ENCODE results near the gene NRN1L. TPM values are rescaled to one million over a fixed set of nuclear protein-coding genes. Genes with fewer than 3 reads are reported as not detected.

Gene NRN1L
- total and polyA plus RNA-seq, 2 donors (not counting 1 experiment from before 2014, with no cell fraction given) = 0.10 to 0.17 TPM

DNA sequence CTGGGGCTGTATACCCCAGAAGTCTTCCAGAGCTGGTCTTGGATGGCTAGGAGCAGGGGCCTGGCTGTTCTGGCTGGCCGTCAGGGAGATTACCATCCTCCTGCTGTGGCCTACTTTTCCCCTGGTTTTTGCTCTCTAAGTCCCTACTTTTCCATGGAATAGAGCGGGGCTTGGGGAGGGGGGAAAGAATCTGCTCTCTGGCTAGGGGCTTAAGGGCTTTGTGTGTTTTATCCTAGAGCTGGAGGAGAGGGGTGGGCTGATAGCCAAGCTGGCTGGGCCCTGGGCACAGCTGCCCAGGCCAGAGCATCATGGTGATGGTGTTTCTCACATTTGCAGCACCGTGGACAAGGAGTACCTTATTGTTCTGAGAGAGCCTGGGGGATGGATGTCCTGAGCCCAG is 3.6 kb downstream of the NRN1L start:
- no peak for TF ChIP-seq EZH2 (IDR thresholded peaks at IDR 0.05; ENCODE audit: low read length, missing control alignments)
- TF ChIP-seq, protein P1, sequence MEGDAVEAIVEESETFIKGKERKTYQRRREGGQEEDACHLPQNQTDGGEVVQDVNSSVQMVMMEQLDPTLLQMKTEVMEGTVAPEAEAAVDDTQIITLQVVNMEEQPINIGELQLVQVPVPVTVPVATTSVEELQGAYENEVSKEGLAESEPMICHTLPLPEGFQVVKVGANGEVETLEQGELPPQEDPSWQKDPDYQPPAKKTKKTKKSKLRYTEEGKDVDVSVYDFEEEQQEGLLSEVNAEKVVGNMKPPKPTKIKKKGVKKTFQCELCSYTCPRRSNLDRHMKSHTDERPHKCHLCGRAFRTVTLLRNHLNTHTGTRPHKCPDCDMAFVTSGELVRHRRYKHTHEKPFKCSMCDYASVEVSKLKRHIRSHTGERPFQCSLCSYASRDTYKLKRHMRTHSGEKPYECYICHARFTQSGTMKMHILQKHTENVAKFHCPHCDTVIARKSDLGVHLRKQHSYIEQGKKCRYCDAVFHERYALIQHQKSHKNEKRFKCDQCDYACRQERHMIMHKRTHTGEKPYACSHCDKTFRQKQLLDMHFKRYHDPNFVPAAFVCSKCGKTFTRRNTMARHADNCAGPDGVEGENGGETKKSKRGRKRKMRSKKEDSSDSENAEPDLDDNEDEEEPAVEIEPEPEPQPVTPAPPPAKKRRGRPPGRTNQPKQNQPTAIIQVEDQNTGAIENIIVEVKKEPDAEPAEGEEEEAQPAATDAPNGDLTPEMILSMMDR (conservative IDR thresholded peaks at IDR 0.05 in 1 of 2, IDR thresholded peaks at IDR 0.05 in 1 of 2; ENCODE audit: low read depth in 1 of 2, low read length in 2 of 2) = no peak
- H2AFZ ChIP-seq (ENCODE audit: low read length) = no peak overlapping the region
- H3K79me2 ChIP-seq (ENCODE audit: control insufficient read depth, insufficient read depth, low read length) = no peaks in the 10 kb centered on the region
- no peak overlapping the region for H3K9ac ChIP-seq (ENCODE audit: insufficient read depth, low read length)
- no peak overlapping the region for H3K27ac ChIP-seq (ENCODE audit: insufficient read depth, low read length)
- no peaks in the 10 kb centered on the region for H3K27me3 ChIP-seq (ENCODE audit: control insufficient read depth, insufficient read depth, low read length)
- peaks cover 5% of the 10 kb centered on the region for H3K36me3 ChIP-seq (ENCODE audit: control insufficient read depth, insufficient read depth, low read length)
- H4K20me1 ChIP-seq (ENCODE audit: control insufficient read depth, extremely low read depth, insufficient read depth, low read length) = peaks cover 4% of the 10 kb centered on the region
- no peak overlapping the region for H3K4me2 ChIP-seq (ENCODE audit: extremely low read depth, insufficient read depth, low read length)
- peaks cover 6% of the 10 kb centered on the region for H3K4me1 ChIP-seq (ENCODE audit: control insufficient read depth, extremely low read depth, insufficient read depth, low read length)
- no peaks in the 10 kb centered on the region for H3K9me3 ChIP-seq (ENCODE audit: control insufficient read depth, insufficient read depth, low read depth, low read length)
- no peak for DNase-seq (ENCODE audit: low read depth in 2 of 2)
- H3K4me3 ChIP-seq (replicated peaks in 1 of 4; ENCODE audit: control extremely low read depth in 1 of 4, insufficient read depth in 1 of 4, low read depth in 3 of 4, low read length in 4 of 4) = no peak overlapping the region

DNA sequence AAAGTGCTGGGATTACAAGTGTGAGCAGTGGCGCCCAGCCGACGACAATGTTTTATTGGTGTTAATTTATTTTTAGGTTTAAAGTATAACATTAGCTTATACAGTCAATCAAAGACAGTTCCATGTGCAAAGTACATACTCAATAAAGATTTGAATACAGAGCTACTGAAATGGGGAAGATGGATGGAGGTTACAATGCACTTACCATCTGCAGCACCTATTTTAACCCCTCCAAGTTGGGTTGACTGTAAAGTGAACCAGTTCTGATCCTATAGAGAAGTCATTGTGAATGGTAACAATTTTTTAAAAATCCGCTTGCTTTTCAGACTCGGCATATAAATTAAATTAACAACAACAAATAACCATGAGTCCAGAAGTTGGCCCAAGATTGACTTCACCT is 7.7 kb downstream of the NRN1L start:
- Histone ChIP-seq H4K20me1 (ENCODE audit: control insufficient read depth, extremely low read depth, insufficient read depth, low read length) (no peaks in the 10 kb centered on the region), H3K27me3 (ENCODE audit: control insufficient read depth, insufficient read depth, low read length) (no peaks in the 10 kb centered on the region), H3K4me1 (ENCODE audit: control insufficient read depth, extremely low read depth, insufficient read depth, low read length) (peaks cover 6% of the 10 kb centered on the region), H3K9me3 (ENCODE audit: control insufficient read depth, insufficient read depth, low read depth, low read length) (no peaks in the 10 kb centered on the region), H3K4me2 (ENCODE audit: extremely low read depth, insufficient read depth, low read length) (peak overlapping the region; percentile 85), H3K4me3 (replicated peaks in 1 of 4; ENCODE audit: control extremely low read depth in 1 of 4, insufficient read depth in 1 of 4, low read depth in 3 of 4, low read length in 4 of 4) (peak overlapping the region; percentile 53 to 73 (median 58)), H3K9ac (ENCODE audit: insufficient read depth, low read length) (no peak overlapping the region), H2AFZ (ENCODE audit: low read length) (peak overlapping the region; percentile 84), H3K36me3 (ENCODE audit: control insufficient read depth, insufficient read depth, low read length) (no peaks in the 10 kb centered on the region), H3K79me2 (ENCODE audit: control insufficient read depth, insufficient read depth, low read length) (peaks cover 25% of the 10 kb centered on the region), H3K27ac (ENCODE audit: insufficient read depth, low read length) (peak overlapping the region; percentile 45)
- no peak for DNase-seq (ENCODE audit: low read depth in 2 of 2)
- no peak for TF ChIP-seq EZH2 (IDR thresholded peaks at IDR 0.05; ENCODE audit: low read length, missing control alignments)
- TF ChIP-seq, protein P1 (conservative IDR thresholded peaks at IDR 0.05 in 1 of 2, IDR thresholded peaks at IDR 0.05 in 1 of 2; ENCODE audit: low read depth in 1 of 2, low read length in 2 of 2) = no peak

DNA sequence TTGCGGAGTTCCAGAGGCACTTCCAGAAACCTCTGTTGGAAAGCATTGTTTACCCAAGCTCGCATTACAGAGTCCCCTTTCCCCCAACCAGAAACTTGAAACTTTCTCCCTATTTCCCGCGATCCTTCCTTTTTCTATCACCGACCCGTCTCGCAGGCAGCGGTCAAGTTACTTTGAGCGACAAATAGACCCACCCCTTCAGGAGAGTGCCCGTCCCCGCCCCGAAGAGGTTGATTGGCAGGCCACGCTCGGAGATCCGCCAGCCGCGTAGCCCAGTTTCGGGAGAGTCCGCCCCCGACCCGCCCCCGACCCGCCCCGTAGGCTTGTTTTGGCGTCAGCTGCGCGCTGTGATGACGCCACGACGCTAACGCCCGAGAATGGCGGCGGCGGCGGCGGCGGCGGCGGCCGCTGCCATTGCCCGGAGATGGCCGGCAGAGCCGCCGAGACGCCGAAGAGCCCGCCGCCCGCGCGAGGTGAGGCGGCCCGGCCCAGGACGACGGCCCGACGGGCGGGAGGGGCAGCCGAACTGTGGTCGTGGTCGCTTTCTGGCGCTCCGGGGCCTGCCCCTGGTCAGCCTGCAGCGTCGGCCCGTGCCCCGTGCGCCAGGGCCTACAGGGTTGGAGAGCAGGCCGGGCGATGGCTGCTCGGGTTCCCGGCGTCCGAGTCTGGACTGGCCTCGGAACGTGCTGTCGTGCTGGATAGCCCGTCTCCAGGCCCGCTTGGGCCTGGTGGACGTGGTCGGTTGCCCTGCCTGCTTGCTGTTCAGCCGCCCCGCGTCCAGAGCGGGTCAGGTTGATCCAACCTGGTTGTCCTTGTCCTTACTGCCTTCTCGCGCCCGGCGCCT is 8.4 kb downstream of the NRN1L start, which contains the start of gene PSKH1:
Gene PSKH1, plus strand, starts transcription at position 356 of the 844 bp plus-strand sequence. CDS start 15,496 bp downstream, outside the sequence.
- H3K9me3 ChIP-seq (ENCODE audit: control insufficient read depth, insufficient read depth, low read depth, low read length) = no peaks in the 10 kb centered on the region
- peaks cover 6% of the 10 kb centered on the region for H3K4me1 ChIP-seq (ENCODE audit: control insufficient read depth, extremely low read depth, insufficient read depth, low read length)
- H2AFZ ChIP-seq (ENCODE audit: low read length) = peak within 1 kb of the TSS; percentile 84
- H3K27ac ChIP-seq (ENCODE audit: insufficient read depth, low read length) = peak within 1 kb of the TSS; percentile 97
- H3K36me3 ChIP-seq (ENCODE audit: control insufficient read depth, insufficient read depth, low read length) = no peaks in the 10 kb centered on the region
- H3K9ac ChIP-seq (ENCODE audit: insufficient read depth, low read length) = peak within 1 kb of the TSS; percentile 100
- no peaks in the 10 kb centered on the region for H3K27me3 ChIP-seq (ENCODE audit: control insufficient read depth, insufficient read depth, low read length)
- no peak for TF ChIP-seq EZH2 (IDR thresholded peaks at IDR 0.05; ENCODE audit: low read length, missing control alignments)
- TF ChIP-seq, protein P1 (conservative IDR thresholded peaks at IDR 0.05 in 1 of 2, IDR thresholded peaks at IDR 0.05 in 1 of 2; ENCODE audit: low read depth in 1 of 2, low read length in 2 of 2) = no peak
- H3K4me3 ChIP-seq (replicated peaks in 1 of 4; ENCODE audit: control extremely low read depth in 1 of 4, insufficient read depth in 1 of 4, low read depth in 3 of 4, low read length in 4 of 4) = peak within 1 kb of the TSS; percentile 82 to 99 (median 97)
- H3K4me2 ChIP-seq (ENCODE audit: extremely low read depth, insufficient read depth, low read length) = peak within 1 kb of the TSS; percentile 98
- no peaks in the 10 kb centered on the region for H4K20me1 ChIP-seq (ENCODE audit: control insufficient read depth, extremely low read depth, insufficient read depth, low read length)
- peaks cover 29% of the 10 kb centered on the region for H3K79me2 ChIP-seq (ENCODE audit: control insufficient read depth, insufficient read depth, low read length)
- peak; percentile 93 to 95 for DNase-seq (ENCODE audit: low read depth in 2 of 2)
